Adrenal gland (tissue), 12 donors: ENCODE results near the gene DET1. TPM values are rescaled to one million over a fixed set of nuclear protein-coding genes. Genes with fewer than 3 reads are reported as not detected.

Source experiments
- DNase-seq, 7 donors: peaks; one replicate each; pipeline ENCODE4 v3.0.0-alpha.2; 2019 to 2020
- H3K27ac ChIP-seq, 5 donors: fragments of 200-600 bp; sonication (generic) in 4 of 5; 1 replicate in 3 of 5; 2 replicates in 2 of 5; pipeline versions ENCODE4 v1.5.1 to v1.8.0; 2016 to 2020; ENCODE audit warnings: mild to moderate bottlenecking in 1 of 5
- H3K27me3 ChIP-seq: fragments of 200-600 bp; 2 replicates; pipeline ENCODE4 v1.8.0; 2021
- H3K36me3 ChIP-seq, 2 donors: fragments of 200-600 bp; replicated peaks in 1 of 2; 1 replicate in 1 of 2; 2 replicates in 1 of 2; pipeline versions ENCODE4 v1.5.1 to v1.8.0; 2018 to 2022
- H3K4me1 ChIP-seq, 2 donors: fragments of 200-600 bp; replicated peaks in 1 of 2; 1 replicate in 1 of 2; 2 replicates in 1 of 2; pipeline versions ENCODE4 v1.5.1 to v1.8.0; 2018 to 2021
- H3K4me3 ChIP-seq, 4 donors: fragments of 200-600 bp; sonication (generic) in 3 of 4; one replicate each; pipeline ENCODE4 v1.5.1; 2016 to 2018
- H3K9me3 ChIP-seq, 3 donors: fragments of 200-600 bp; sonication (generic) in 1 of 3; replicated peaks in 1 of 3; 1 replicate in 2 of 3; 2 replicates in 1 of 3; pipeline versions ENCODE4 v1.5.1 to v1.8.0; 2016 to 2021
- POLR2A ChIP-seq, 2 donors: fragments of 450-650 bp; IDR thresholded peaks; one replicate each; pipeline ENCODE4 v1.6.1; 2017; ENCODE audit warnings: antibody characterized with exemption in 2 of 2, mild to moderate bottlenecking in 2 of 2, moderate library complexity in 1 of 2
- WGBS, 4 donors: extraction: QIAGEN DNeasy Blood & Tissue Kit in 2 of 4; methylation state at CpG; one replicate each; pipeline versions ENCODE4 v1.1.5 to v1.1.7; 2013 to 2017; 5-methylcytosine and 5-hydroxymethylcytosine counted together
- intact Hi-C, 2 donors: fragments of 100-400 bp; cut with DNase I; formaldehyde crosslinking; loops; one replicate each; pipeline versions ENCODE4 v1.14.1 to v1.15.0; 2022 to 2023
- polyA plus RNA-seq, 3 donors: library from polyadenylated mRNA; stranded (reverse); fragments of 200-250 nt in 2 of 3; fragments of 350-450 nt in 1 of 3; fragmentation: Illumina TruSeq in 1 of 3; extraction: RNeasy Lipid Tissue Mini Kit (QIAGEN cat#74804) in 1 of 3; gene quantifications; one replicate each; pipeline ENCODE4 v1.2.3, GENCODE V29; 2013 to 2014
- total RNA-seq, 9 donors: library from RNA; depleted of rRNA in 4 of 9; stranded (reverse); fragments of >200 nt in 4 of 9; fragments of 120-200 nt in 1 of 9; fragmentation: NEBNext Ultra II Directional in 1 of 9; extraction: Animal tissue kit (Norgen Biotek cat#: 25700) in 1 of 9; gene quantifications; one replicate each; pipeline versions ENCODE4 v1.1.0 to v1.2.4, GENCODE V29; 2013 to 2023
- TF ChIP-seq, protein P1 (sequence below), 6 experiments: fragments of 450-650 bp in 4 of 6; fragments of 200-600 bp in 2 of 6; sonication (generic) in 1 of 6; IDR thresholded peaks; 1 replicate in 5 of 6; 2 replicates in 1 of 6; pipeline versions ENCODE4 v1.5.1 to v1.8.0; 2016 to 2021; ENCODE audit warnings: antibody characterized with exemption in 6 of 6, mild to moderate bottlenecking in 2 of 6, moderate library complexity in 1 of 6
- donor health status: healthy with polysubstance abuse.
- donor health status: Bipolar disorder and iron deficiency.
- donor health status: DM: yes; HTN: yes; CAD: no.
- donor health status: DM: no; HTN: no; CAD: no.
- donor health status: DM: no; HTN: no; CAD: no.
- donor health status: DM: yes; HTN: yes; CAD: no.

Gene DET1
- total and polyA plus RNA-seq, 12 donors = 2.5 to 16.6 (median 9.7) TPM

DNA sequence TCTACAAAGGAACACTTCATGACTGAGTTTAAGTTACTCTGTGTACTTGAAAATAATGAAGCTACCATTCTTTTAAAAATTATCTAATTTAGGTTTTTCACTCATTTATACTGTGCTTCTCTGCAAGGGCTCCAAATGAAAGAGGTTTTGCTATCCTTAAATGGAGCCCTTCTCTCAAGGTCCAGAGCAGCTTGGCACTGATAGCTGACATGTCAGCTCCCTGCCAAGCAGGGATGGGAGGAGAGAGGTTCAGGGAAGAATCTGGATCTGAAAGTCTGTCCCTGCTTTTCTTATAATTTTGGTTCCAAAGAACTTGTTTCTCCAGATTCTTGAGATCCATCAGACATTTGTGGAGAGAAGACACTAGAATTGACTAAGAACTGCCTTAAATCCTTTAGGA, 39.9 kb downstream of the DET1 start:
- H3K27me3 ChIP-seq = no peaks in the 10 kb centered on the region
- no peak for TF ChIP-seq POLR2A (IDR thresholded peaks at IDR 0.05)
- TF ChIP-seq, protein P1, sequence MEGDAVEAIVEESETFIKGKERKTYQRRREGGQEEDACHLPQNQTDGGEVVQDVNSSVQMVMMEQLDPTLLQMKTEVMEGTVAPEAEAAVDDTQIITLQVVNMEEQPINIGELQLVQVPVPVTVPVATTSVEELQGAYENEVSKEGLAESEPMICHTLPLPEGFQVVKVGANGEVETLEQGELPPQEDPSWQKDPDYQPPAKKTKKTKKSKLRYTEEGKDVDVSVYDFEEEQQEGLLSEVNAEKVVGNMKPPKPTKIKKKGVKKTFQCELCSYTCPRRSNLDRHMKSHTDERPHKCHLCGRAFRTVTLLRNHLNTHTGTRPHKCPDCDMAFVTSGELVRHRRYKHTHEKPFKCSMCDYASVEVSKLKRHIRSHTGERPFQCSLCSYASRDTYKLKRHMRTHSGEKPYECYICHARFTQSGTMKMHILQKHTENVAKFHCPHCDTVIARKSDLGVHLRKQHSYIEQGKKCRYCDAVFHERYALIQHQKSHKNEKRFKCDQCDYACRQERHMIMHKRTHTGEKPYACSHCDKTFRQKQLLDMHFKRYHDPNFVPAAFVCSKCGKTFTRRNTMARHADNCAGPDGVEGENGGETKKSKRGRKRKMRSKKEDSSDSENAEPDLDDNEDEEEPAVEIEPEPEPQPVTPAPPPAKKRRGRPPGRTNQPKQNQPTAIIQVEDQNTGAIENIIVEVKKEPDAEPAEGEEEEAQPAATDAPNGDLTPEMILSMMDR (IDR thresholded peaks at IDR 0.05) = no peak
- peak in 1 of 7 donors; percentile 23 for DNase-seq
- H3K9me3 ChIP-seq = no peaks in the 10 kb centered on the region
- no peaks in the 10 kb centered on the region for H3K4me1 ChIP-seq
- no peak overlapping the region for H3K4me3 ChIP-seq
- intact Hi-C loops = loop anchor here in 1 of 2 donors (10.0 kb wide), 1 partner anchor 108 kb away; no protein-coding TSS in a partner anchor
- peaks cover 0 to 19% of the 10 kb centered on the region in 2 donors for H3K36me3 ChIP-seq
- no peak overlapping the region for H3K27ac ChIP-seq

DNA sequence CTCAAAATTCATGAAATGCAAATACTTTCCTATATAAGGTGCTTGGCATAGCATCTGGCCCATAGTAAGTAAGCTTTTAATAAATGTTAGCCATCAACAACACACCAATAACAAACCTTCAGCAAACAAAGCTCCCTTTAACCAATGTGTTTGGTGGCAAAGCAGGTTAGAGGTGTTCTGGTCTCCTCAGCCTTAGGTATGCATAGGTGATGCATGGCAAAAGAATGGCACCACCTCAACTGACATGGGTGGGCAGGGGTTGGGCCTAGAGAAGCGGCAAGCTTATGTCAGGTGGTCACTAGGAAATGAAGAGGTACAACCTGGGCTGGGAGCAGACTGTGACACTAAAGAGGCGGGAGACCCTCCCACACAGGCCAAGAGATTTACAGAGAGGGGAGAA, 40.8 kb downstream of the DET1 start:
- intact Hi-C loops = loop anchor here in 1 of 2 donors (10.0 kb wide), 1 partner anchor 109 kb away; no protein-coding TSS in a partner anchor
- H3K27ac ChIP-seq = no peak overlapping the region
- no peak for TF ChIP-seq POLR2A (IDR thresholded peaks at IDR 0.05)
- TF ChIP-seq, protein P1 (IDR thresholded peaks at IDR 0.05) = no peak
- H3K27me3 ChIP-seq = no peaks in the 10 kb centered on the region
- no peaks in the 10 kb centered on the region for H3K9me3 ChIP-seq
- WGBS, 4 donors = 89 to 98% (median 96%) methylated on average over 2 of the region's 2 CpGs
- peaks cover 0 to 19% of the 10 kb centered on the region in 2 donors for H3K36me3 ChIP-seq
- H3K4me3 ChIP-seq = no peak overlapping the region
- H3K4me1 ChIP-seq = no peaks in the 10 kb centered on the region
- no peak for DNase-seq

DNA sequence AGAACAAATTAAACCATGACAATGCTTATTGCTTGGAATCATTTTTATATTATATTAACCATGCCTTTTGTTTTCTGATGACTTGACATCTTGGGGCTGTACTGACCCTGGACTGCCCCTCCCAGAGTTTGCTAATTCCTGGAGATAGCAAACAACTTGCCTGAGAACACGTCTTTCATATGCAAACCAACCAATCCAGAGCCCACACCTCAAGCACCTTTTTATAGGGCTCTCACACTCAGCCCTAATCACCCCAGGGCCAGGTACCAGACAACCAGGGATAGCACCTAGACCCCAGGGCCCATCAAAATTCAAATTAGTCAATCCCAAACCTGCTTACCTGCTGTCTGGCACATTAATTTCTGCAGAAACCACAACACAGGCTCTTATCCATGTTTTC, 42.0 kb downstream of the DET1 start:
- H3K4me3 ChIP-seq = no peak overlapping the region
- 86 to 96% (median 90%) methylated on average over 1 of the region's 1 CpG for WGBS, 4 donors
- H3K27ac ChIP-seq = no peak overlapping the region
- H3K4me1 ChIP-seq = peaks cover 0 to 1% of the 10 kb centered on the region in 2 donors
- H3K36me3 ChIP-seq = peaks cover 0 to 6% of the 10 kb centered on the region in 2 donors
- H3K9me3 ChIP-seq = no peaks in the 10 kb centered on the region
- intact Hi-C loops = loop anchor here in 1 of 2 donors (10.0 kb wide), 1 partner anchor 110 kb away; no protein-coding TSS in a partner anchor
- no peak for DNase-seq
- TF ChIP-seq POLR2A (IDR thresholded peaks at IDR 0.05) = no peak
- H3K27me3 ChIP-seq = no peaks in the 10 kb centered on the region

DNA sequence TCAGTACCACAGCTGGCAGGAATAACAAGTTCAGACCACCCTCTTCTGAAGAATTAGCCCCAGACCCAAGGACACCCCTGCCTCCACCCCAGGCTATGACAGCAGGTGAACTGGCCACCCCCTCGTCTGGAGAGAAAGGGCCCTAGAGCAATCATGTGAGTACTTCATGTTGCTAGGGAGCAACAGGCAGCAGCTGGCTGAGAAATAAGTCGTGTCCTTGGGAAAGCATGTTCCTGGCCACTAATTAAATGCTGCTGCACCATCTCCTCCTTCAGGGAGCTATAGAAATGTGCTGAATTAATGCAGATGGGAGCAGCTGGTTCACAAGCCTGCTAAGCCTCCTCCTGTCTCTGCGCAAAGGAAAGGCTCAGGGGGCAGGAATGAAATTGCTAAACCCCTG, 47.5 kb downstream of the DET1 start:
- H3K36me3 ChIP-seq = no peaks in the 10 kb centered on the region
- DNase-seq = peak in 1 of 7 donors; percentile 67

More for the DNA sequence above, 47.5 kb downstream of the DET1 start:
- Histone ChIP-seq H3K4me3 (no peak overlapping the region), H3K9me3 (no peaks in the 10 kb centered on the region), H3K4me1 (peaks cover 0 to 10% of the 10 kb centered on the region in 2 donors), H3K27me3 (no peaks in the 10 kb centered on the region), H3K27ac (peak overlapping the region in 1 of 5 donors; percentile 26)
- WGBS, 4 donors = 52 to 75% (median 62%) methylated on average over 1 to 3 of the region's 3 CpGs
- intact Hi-C loops = no loop called here
- TF ChIP-seq, protein P1 (IDR thresholded peaks at IDR 0.05) = no peak
- no peak for TF ChIP-seq POLR2A (IDR thresholded peaks at IDR 0.05)
